ENCODE data around the gene MYO9A. TPM values are rescaled to one million over a fixed set of nuclear protein-coding genes. Genes with fewer than 3 reads are reported as not detected.

Gene MYO9A
- polyA plus RNA-seq, 3 donors: 3.9 to 6.6 (median 5.0) TPM

DNA sequence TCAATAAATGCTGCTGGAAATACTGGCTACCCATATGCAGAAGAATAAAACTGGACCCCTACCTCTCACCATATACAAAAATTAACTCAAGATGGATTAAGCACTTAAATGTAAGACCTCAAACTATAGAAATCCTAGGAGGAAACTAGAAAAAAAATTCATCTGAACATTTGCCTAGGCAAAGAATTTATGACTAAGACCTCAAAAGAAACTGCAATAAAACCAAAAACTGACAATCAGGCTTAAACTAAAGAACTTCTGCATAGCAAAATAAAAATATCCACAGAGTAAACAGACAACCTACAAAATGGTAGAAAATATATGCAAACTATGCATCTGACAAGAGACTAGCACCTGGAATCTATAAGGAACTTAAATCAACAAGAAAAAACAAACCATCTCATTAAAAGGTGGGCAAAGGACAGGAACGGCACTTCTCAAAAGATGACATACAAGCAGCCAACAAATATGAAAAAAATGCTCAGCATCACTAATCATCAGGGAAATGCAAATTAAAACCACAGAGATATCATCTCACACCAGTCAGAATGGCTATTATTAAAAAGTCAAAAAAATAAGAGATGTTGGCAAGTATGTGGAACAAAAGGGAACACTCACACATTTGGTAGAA lies 47.0 kb downstream of the MYO9A start:
- Mint-ChIP-seq H3K27me3 (ENCODE audit: low read depth in 3 of 3) (no peaks in the 10 kb centered on the region), H3K4me1 (no peaks in the 10 kb centered on the region), H3K27ac (no peak overlapping the region), H3K9me3 (peaks cover 0 to 1% (median 0%) of the 10 kb centered on the region in 7 donors), H3K4me3 (no peak overlapping the region), H3K36me3 (no peaks in the 10 kb centered on the region)
- intact Hi-C loops (cut with micrococcal nuclease): no loop called here
- Histone ChIP-seq H2AFZ (ENCODE audit: insufficient read depth, low read depth, low read length, poor library complexity, severe bottlenecking) (no peak overlapping the region), H3K79me2 (ENCODE audit: insufficient read depth, low read length) (no peaks in the 10 kb centered on the region), H3K9ac (ENCODE audit: insufficient read depth, low read length, poor library complexity, severe bottlenecking) (no peak overlapping the region), H4K20me1 (ENCODE audit: insufficient read depth, low read length) (no peaks in the 10 kb centered on the region), H3K27me3 (ENCODE audit: control insufficient read depth in 2 of 2, insufficient read depth in 2 of 2, low read length in 2 of 2) (no peaks in the 10 kb centered on the region), H3K4me3 (replicated peaks in 1 of 3; ENCODE audit: low read depth in 2 of 3, low read length in 3 of 3) (no peak overlapping the region), H3K9me3 (replicated peaks in 1 of 2; ENCODE audit: control insufficient read depth in 1 of 2, insufficient read depth in 1 of 2, low read length in 2 of 2) (no peaks in the 10 kb centered on the region), H3K4me1 (ENCODE audit: control insufficient read depth in 1 of 2, insufficient read depth in 2 of 2, low read length in 2 of 2) (no peaks in the 10 kb centered on the region), H3K36me3 (replicated peaks in 1 of 2; ENCODE audit: control insufficient read depth in 1 of 2, insufficient read depth in 2 of 2, low read length in 2 of 2) (no peaks in the 10 kb centered on the region), H3K27ac (ENCODE audit: low read depth in 1 of 2, low read length in 2 of 2) (no peak overlapping the region), H3K4me2 (replicated peaks; ENCODE audit: extremely low read depth, low read length, poor library complexity, severe bottlenecking) (no peak overlapping the region)
- no peak for DNase-seq
- TF ChIP-seq, protein P1, sequence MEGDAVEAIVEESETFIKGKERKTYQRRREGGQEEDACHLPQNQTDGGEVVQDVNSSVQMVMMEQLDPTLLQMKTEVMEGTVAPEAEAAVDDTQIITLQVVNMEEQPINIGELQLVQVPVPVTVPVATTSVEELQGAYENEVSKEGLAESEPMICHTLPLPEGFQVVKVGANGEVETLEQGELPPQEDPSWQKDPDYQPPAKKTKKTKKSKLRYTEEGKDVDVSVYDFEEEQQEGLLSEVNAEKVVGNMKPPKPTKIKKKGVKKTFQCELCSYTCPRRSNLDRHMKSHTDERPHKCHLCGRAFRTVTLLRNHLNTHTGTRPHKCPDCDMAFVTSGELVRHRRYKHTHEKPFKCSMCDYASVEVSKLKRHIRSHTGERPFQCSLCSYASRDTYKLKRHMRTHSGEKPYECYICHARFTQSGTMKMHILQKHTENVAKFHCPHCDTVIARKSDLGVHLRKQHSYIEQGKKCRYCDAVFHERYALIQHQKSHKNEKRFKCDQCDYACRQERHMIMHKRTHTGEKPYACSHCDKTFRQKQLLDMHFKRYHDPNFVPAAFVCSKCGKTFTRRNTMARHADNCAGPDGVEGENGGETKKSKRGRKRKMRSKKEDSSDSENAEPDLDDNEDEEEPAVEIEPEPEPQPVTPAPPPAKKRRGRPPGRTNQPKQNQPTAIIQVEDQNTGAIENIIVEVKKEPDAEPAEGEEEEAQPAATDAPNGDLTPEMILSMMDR (IDR thresholded peaks at IDR 0.05): no peak
- 100% methylated on average over 1 of the region's 1 CpG for whole genome bisulfite sequencing (ENCODE audit: insufficient coverage)

DNA sequence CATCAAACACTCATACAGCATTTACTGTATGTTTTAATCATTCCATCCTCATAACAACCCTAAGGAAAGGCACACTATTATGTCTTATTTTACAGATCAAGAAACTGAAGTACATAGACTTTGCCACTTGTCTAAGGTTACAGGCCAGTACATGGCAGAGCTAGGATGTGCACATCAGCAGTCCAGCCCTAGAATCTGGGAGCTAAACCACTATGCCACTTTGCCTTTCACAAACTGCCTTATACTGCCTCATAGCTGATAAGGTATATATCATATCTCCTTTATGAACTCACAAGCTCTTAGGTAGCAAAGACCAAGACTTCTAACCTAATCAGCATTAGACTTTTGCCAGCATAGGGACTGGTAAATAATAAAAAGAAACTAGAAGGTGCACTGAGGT lies 49.1 kb downstream of the MYO9A start:
- H3K79me2 ChIP-seq (ENCODE audit: insufficient read depth, low read length): no peaks in the 10 kb centered on the region
- no peak overlapping the region for H3K4me3 ChIP-seq (replicated peaks in 1 of 3; ENCODE audit: low read depth in 2 of 3, low read length in 3 of 3)
- intact Hi-C loops (cut with micrococcal nuclease): no loop called here
- H2AFZ ChIP-seq (ENCODE audit: insufficient read depth, low read depth, low read length, poor library complexity, severe bottlenecking): no peak overlapping the region
- H4K20me1 ChIP-seq (ENCODE audit: insufficient read depth, low read length): no peaks in the 10 kb centered on the region
- no peaks in the 10 kb centered on the region for H3K9me3 ChIP-seq (replicated peaks in 1 of 2; ENCODE audit: control insufficient read depth in 1 of 2, insufficient read depth in 1 of 2, low read length in 2 of 2)
- H3K27ac ChIP-seq (ENCODE audit: low read depth in 1 of 2, low read length in 2 of 2): no peak overlapping the region
- H3K4me3 Mint-ChIP-seq: no peak overlapping the region
- H3K27ac Mint-ChIP-seq: no peak overlapping the region
- H3K4me2 ChIP-seq (replicated peaks; ENCODE audit: extremely low read depth, low read length, poor library complexity, severe bottlenecking): no peak overlapping the region
- no peaks in the 10 kb centered on the region for H3K4me1 Mint-ChIP-seq
- H3K36me3 Mint-ChIP-seq: no peaks in the 10 kb centered on the region
- no peaks in the 10 kb centered on the region for H3K27me3 Mint-ChIP-seq (ENCODE audit: low read depth in 3 of 3)
- TF ChIP-seq, protein P1 (IDR thresholded peaks at IDR 0.05): no peak
- no peaks in the 10 kb centered on the region for H3K36me3 ChIP-seq (replicated peaks in 1 of 2; ENCODE audit: control insufficient read depth in 1 of 2, insufficient read depth in 2 of 2, low read length in 2 of 2)
- DNase-seq: no peak
- H3K4me1 ChIP-seq (ENCODE audit: control insufficient read depth in 1 of 2, insufficient read depth in 2 of 2, low read length in 2 of 2): no peaks in the 10 kb centered on the region
- no peak overlapping the region for H3K9ac ChIP-seq (ENCODE audit: insufficient read depth, low read length, poor library complexity, severe bottlenecking)
- no peaks in the 10 kb centered on the region for H3K27me3 ChIP-seq (ENCODE audit: control insufficient read depth in 2 of 2, insufficient read depth in 2 of 2, low read length in 2 of 2)
- peaks cover 0 to 1% (median 0%) of the 10 kb centered on the region in 7 donors for H3K9me3 Mint-ChIP-seq
